IMR-90 (cell line): ENCODE measurements around the gene EDDM13. TPM values are rescaled to one million over a fixed set of nuclear protein-coding genes. Genes with fewer than 3 reads are reported as not detected.

Experiments used
- ATAC-seq: fragments of 200-7000 bp; cut with Tn5 transposase; 2 replicates; pipeline ENCODE4 v1.9.1; 2020; ENCODE audit warnings: low read depth, mild to moderate bottlenecking, moderate library complexity
- BruUV-seq: library from RNA; stranded (reverse); fragments of 400-500 nt; replicated peaks from 2 replicates; lab custom pipeline; 2021; lab: Mats Ljungman, UMichigan
- CTCF ChIA-PET: fragments of 300-600 bp; formaldehyde crosslinking; extraction: SDS; loops from one replicate; lab custom pipeline; 2021; ENCODE audit warnings: antibody characterized with exemption; lab: Yijun Ruan, JAX
- POLR2A ChIA-PET: fragments of 300-600 bp; sonication (Branson Sonifier 250); formaldehyde crosslinking; loops from one replicate; lab custom pipeline; 2022; ENCODE audit warnings: antibody characterized with exemption; ENCODE audit not compliant: unreplicated experiment; lab: Charles Lee
- DNase-seq: peaks from one replicate; pipeline ENCODE4 v3.0.0; 2013
- H2AFZ ChIP-seq: replicated peaks from 2 replicates; pipeline ENCODE3; 2013; ENCODE audit warnings: low read length, mild to moderate bottlenecking; ENCODE audit not compliant: poor library complexity
- H2AK5ac ChIP-seq: 2 replicates; pipeline ENCODE4 v1.6.1; 2013; ENCODE audit warnings: low read depth, low read length, inconsistent platforms
- H2AK9ac ChIP-seq: replicated peaks from 2 replicates; pipeline ENCODE3; 2013; ENCODE audit warnings: mild to moderate bottlenecking, low read depth, low read length, moderate library complexity; ENCODE audit not compliant: poor library complexity
- H2BK120ac ChIP-seq: 2 replicates; pipeline ENCODE4 v1.6.1; 2013; ENCODE audit warnings: low read depth, low read length, inconsistent platforms
- H2BK15ac ChIP-seq: 3 replicates; pipeline ENCODE4 v1.6.1; 2013; ENCODE audit warnings: low read depth, low read length, inconsistent platforms
- H2BK20ac ChIP-seq: 2 replicates; pipeline ENCODE4 v1.6.1; 2013; ENCODE audit warnings: low read depth, mild to moderate bottlenecking, inconsistent platforms, low read length, moderate library complexity
- H2BK5ac ChIP-seq: 2 replicates; pipeline ENCODE4 v1.6.1; 2013; ENCODE audit warnings: mild to moderate bottlenecking, low read depth, low read length, inconsistent platforms; ENCODE audit not compliant: poor library complexity, severe bottlenecking
- H3K14ac ChIP-seq: replicated peaks from 2 replicates; pipeline ENCODE4 v1.6.1; 2013; ENCODE audit warnings: low read depth, low read length, inconsistent platforms
- H3K18ac ChIP-seq: 2 replicates; pipeline ENCODE4 v1.6.1; 2013; ENCODE audit warnings: low read depth, low read length, control low read depth
- H3K23ac ChIP-seq: 2 replicates; pipeline ENCODE4 v1.6.1; 2013; ENCODE audit warnings: low read depth, low read length, inconsistent platforms
- H3K27ac ChIP-seq: 2 replicates; pipeline ENCODE4 v1.5.1; 2013; ENCODE audit warnings: mild to moderate bottlenecking, control low read depth, low read length; ENCODE audit not compliant: insufficient read depth
- H3K27me3 ChIP-seq: 2 replicates; pipeline ENCODE4 v1.6.1; 2013; ENCODE audit warnings: low read length; ENCODE audit not compliant: control insufficient read depth, insufficient read depth
- H3K36me3 ChIP-seq: 2 replicates; pipeline ENCODE4 v1.6.1; 2013; ENCODE audit warnings: low read length, mixed read lengths; ENCODE audit not compliant: control insufficient read depth, insufficient read depth
- H3K4ac ChIP-seq: 2 replicates; pipeline ENCODE4 v1.6.1; 2013; ENCODE audit warnings: low read depth, low read length, inconsistent platforms
- H3K4me1 ChIP-seq: 2 replicates; pipeline ENCODE4 v1.6.1; 2013; ENCODE audit warnings: low read length, mixed read lengths; ENCODE audit not compliant: control insufficient read depth, insufficient read depth
- H3K4me2 ChIP-seq: 2 replicates; pipeline ENCODE4 v1.6.1; 2013; ENCODE audit warnings: low read depth, mild to moderate bottlenecking, control low read depth, low read length, moderate library complexity
- H3K4me3 ChIP-seq: 2 replicates; pipeline ENCODE4 v1.5.1; 2013; ENCODE audit warnings: low read depth, mild to moderate bottlenecking, control low read depth, low read length, moderate library complexity; ENCODE audit not compliant: insufficient read depth
- H3K56ac ChIP-seq: 2 replicates; pipeline ENCODE4 v1.6.1; 2013; ENCODE audit warnings: low read length, inconsistent platforms; ENCODE audit not compliant: insufficient read depth; ENCODE audit errors: extremely low read depth
- H3K79me1 ChIP-seq, 2 experiments: 2 replicates each; pipeline ENCODE4 v1.6.1; 2013; ENCODE audit warnings: low read length in 2 of 2, inconsistent platforms in 1 of 2, low read depth in 1 of 2
- H3K9ac ChIP-seq: 2 replicates; pipeline ENCODE4 v1.6.1; 2013; ENCODE audit warnings: low read depth, low read length, control low read depth
- H3K9me1 ChIP-seq: 2 replicates; pipeline ENCODE4 v1.6.1; 2013; ENCODE audit warnings: low read length, inconsistent platforms; ENCODE audit not compliant: insufficient read depth
- H3K9me3 ChIP-seq: 2 replicates; pipeline ENCODE4 v1.6.1; 2013; ENCODE audit warnings: low read length; ENCODE audit not compliant: control insufficient read depth, insufficient read depth
- H4K20me1 ChIP-seq: 2 replicates; pipeline ENCODE4 v1.6.1; 2013; ENCODE audit warnings: low read length, inconsistent platforms; ENCODE audit not compliant: insufficient read depth
- H4K5ac ChIP-seq: 2 replicates; pipeline ENCODE4 v1.6.1; 2013; ENCODE audit warnings: mild to moderate bottlenecking, low read depth, low read length, control low read depth
- H4K8ac ChIP-seq, 2 experiments: 2 replicates each; pipeline ENCODE4 v1.6.1; 2013; ENCODE audit warnings: low read depth in 2 of 2, low read length in 2 of 2, control low read depth in 1 of 2, inconsistent platforms in 1 of 2
- H4K91ac ChIP-seq: 2 replicates; pipeline ENCODE4 v1.6.1; 2013; ENCODE audit warnings: low read depth, low read length, inconsistent platforms; ENCODE audit not compliant: insufficient read depth
- CEBPB ChIP-seq: IDR thresholded peaks from 2 replicates; pipeline ENCODE4 v1.6.1; 2012; ENCODE audit warnings: low read depth, low read length, improper control_type of control experiment
- MAZ ChIP-seq: IDR thresholded peaks from 2 replicates; pipeline ENCODE4 v1.6.1; 2012; ENCODE audit warnings: low read depth, mild to moderate bottlenecking, low read length, improper control_type of control experiment, moderate library complexity, borderline replicate concordance
- NFE2L2 ChIP-seq: fragments of 150-350 bp; IDR thresholded peaks from 2 replicates; pipeline ENCODE4 v1.6.1; 2016; ENCODE audit warnings: low read depth, mild to moderate bottlenecking, low read length
- POLR2A ChIP-seq: IDR thresholded peaks from 2 replicates; pipeline ENCODE4 v1.6.1; 2012; ENCODE audit warnings: mild to moderate bottlenecking, low read depth, low read length
- RAD21 ChIP-seq: IDR thresholded peaks from 2 replicates; pipeline ENCODE4 v1.6.1; 2012; ENCODE audit warnings: low read length, improper control_type of control experiment
- RFX5 ChIP-seq: IDR thresholded peaks from 2 replicates; pipeline ENCODE4 v1.8.0; 2012; ENCODE audit warnings: low read depth, mild to moderate bottlenecking, low read length, moderate library complexity
- WGBS, 2 experiments: methylation state at CpG; one replicate each; pipeline versions ENCODE4 v1.1.5 to v1.1.7; 2013; ENCODE audit warnings: missing lambda C conversion rate in 2 of 2; ENCODE audit not compliant: insufficient read length in 1 of 2; ENCODE audit errors: extremely low coverage in 2 of 2; 5-methylcytosine and 5-hydroxymethylcytosine counted together
- dilution Hi-C: fragments of 300-500 bp; cut with HindIII; formaldehyde crosslinking; loops from one replicate; pipeline ENCODE4 v1.14.3; 2018; ENCODE audit warnings: low sequenced_read_pairs; ENCODE audit not compliant: unreplicated experiment
- in situ Hi-C: fragments of 300-500 bp; cut with MboI; formaldehyde crosslinking; loops from 3 replicates; pipeline ENCODE4 v1.14.3; 2019; ENCODE audit warnings: low sequenced_read_pairs, inconsistent platforms, mixed read lengths
- intact Hi-C: fragments of 100-400 bp; cut with micrococcal nuclease; formaldehyde crosslinking; loops from 2 replicates; pipeline ENCODE4 v1.10.0; 2022
- polyA plus RNA-seq, 3 experiments: library from polyadenylated mRNA; depleted of rRNA; stranded (reverse); fragments of >200 nt; gene quantifications; 2 replicates each; pipeline ENCODE4 v1.2.3, GENCODE V29; 2012; ENCODE audit warnings: low replicate concordance in 1 of 3
- total RNA-seq: library from RNA; depleted of rRNA; stranded (reverse); fragments of >200 nt; gene quantifications from 2 replicates; pipeline ENCODE4 v1.2.3, GENCODE V29; 2012
- TF ChIP-seq, protein P1 (sequence below): fragments of 150-350 bp; IDR thresholded peaks from 2 replicates; pipeline ENCODE4 v1.6.1; 2016; ENCODE audit warnings: low read depth, mild to moderate bottlenecking, low read length, moderate library complexity, borderline replicate concordance

Gene EDDM13
- total and polyA plus RNA-seq, 2 of the 4 experiments (the other 2 are of a cell fraction), result not detected

DNA sequence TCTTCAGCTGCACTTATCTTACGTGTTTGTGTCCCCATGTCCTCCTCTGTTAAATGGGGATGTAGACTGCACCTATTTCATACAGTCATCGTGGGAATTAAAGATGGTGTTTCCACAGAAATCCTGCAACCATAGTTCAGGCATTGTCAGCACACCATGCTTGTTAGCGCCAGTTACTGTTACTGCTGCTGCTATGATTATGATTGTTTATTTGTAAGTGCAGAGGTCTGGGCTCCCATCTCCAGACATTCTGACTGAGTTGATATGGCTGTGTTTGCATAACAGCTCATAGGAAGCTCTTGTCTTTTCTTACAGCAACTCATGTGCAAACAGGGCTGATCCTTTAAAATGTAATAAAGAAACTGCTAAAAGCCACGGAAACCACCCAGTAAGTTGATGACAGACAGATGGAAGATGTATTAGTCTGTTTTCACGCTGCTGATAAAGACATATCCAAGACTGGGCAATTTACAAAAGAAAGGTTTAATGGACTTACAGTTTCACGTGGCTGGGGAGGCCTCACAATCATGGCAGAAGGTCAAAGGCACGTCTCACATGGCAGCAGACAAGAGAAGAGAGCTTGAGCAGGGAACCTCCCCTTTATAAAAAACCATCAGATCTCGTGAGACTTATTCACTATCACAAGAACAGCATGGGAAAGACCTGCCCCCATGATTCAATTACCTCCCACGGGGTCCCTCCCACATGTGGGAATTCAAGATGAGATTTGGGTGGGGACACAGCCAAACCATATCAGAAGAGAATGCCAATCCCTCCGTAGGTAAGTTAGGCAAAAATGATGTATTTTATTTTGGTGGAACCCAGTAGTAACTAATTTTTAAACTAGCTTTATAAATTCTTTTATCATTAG lies 40.5 kb downstream of the EDDM13 start (continued):
- TF ChIP-seq RFX5 (no peak), RAD21 (no peak)

DNA sequence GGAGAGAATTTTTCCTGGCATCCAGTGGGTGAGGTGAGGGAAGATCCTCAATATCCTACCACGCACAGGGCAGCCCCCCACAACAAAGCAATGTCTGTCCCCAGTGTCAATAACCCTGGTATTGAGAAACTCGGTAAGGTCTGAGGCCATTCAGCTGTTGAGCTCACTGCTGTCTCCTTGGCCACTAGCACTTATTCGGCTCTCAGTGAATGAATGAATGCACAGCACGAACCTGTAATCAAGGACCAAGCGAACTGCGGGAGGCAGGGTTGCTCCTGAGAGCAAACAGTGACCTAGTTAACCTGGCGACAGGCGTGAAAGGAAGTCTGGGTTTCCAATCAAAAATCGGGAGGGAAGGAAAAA lies 41.5 kb downstream of the EDDM13 start:
- Histone ChIP-seq H2AK5ac (peak overlapping the region; percentile 80), H2BK5ac (peak overlapping the region; percentile 71), H3K9me1 (peaks cover 10% of the 10 kb centered on the region; the same call in 1 of the 2 replicates), H3K4me3 (peak overlapping the region; percentile 55), H3K27me3 (no peaks in the 10 kb centered on the region), H3K18ac (peak overlapping the region; percentile 30; the same call in 1 of the 2 replicates), H4K5ac (peak overlapping the region; percentile 73), H3K56ac (peak overlapping the region; percentile 79), H2BK20ac (no peak overlapping the region), H3K14ac (peak overlapping the region; percentile 90), H3K9me3 (no peaks in the 10 kb centered on the region), H2AFZ (peak overlapping the region; percentile 100), H3K4ac (peak overlapping the region; percentile 90), H3K36me3 (0 out of 2 replicates have a peak, but pooled peaks cover under 1% of the 10 kb centered on the region), H2BK120ac (peak overlapping the region; percentile 61; the same call in 1 of the 2 replicates), H3K9ac (peak overlapping the region; percentile 89), H4K91ac (peak overlapping the region; percentile 40; the same call in 1 of the 2 replicates), H4K8ac (peak overlapping the region; percentile 80 to 85), H3K27ac (peak overlapping the region; percentile 79), H3K23ac (peak overlapping the region; percentile 83), H3K4me2 (peak overlapping the region; percentile 96), H3K79me1 (peaks cover 0 to 17% of the 10 kb centered on the region in 2 experiments; a peak in 3 of 4 replicates), H3K4me1 (no peaks in the 10 kb centered on the region), H2BK15ac (0 out of 3 replicates have a peak overlapping the region, but pooled peaks have one; percentile 1), H4K20me1 (no peaks in the 10 kb centered on the region), H2AK9ac (peak overlapping the region; percentile 93)
- TF ChIP-seq MAZ (no peak), RAD21 (no peak), POLR2A (no peak), CEBPB (peak; percentile 8; the same call in 1 of the 2 replicates), NFE2L2 (no peak)
- TF ChIP-seq, protein P1, sequence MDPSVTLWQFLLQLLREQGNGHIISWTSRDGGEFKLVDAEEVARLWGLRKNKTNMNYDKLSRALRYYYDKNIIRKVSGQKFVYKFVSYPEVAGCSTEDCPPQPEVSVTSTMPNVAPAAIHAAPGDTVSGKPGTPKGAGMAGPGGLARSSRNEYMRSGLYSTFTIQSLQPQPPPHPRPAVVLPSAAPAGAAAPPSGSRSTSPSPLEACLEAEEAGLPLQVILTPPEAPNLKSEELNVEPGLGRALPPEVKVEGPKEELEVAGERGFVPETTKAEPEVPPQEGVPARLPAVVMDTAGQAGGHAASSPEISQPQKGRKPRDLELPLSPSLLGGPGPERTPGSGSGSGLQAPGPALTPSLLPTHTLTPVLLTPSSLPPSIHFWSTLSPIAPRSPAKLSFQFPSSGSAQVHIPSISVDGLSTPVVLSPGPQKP, result no peak
- intact Hi-C loops, result loop anchor here (10.0 kb wide), 1 partner anchor 139 kb away; the partner anchor contains the start of gene GALP
- ATAC-seq (no peak), DNase-seq (peak; percentile 22)
- POLR2A ChIA-PET, result no interaction called here
- in situ Hi-C loops, result no loop called here
- CTCF ChIA-PET, result interaction anchor here (1.7 kb wide), 1 partner anchor 19 kb away, joined by 6 read pairs; no protein-coding TSS in a partner anchor
- 0% methylated on average over 2 of the region's 9 CpGs; no CpG with 5 or more reads in 1 of the 2 experiments for WGBS, 2 experiments
- dilution Hi-C loops, result no loop called here
- BruUV-seq, result no TSS peak
